Fibroblast of skin of right quadriceps (primary cell): Measurements from ENCODE around the gene UPK3A.
"Not testable (repeated sequence)": the region's sequence is repeated elsewhere in the genome, so short reads cannot be mapped to it uniquely, and the experiment has no call there.

Source experiments
- DNase-seq: peaks from one replicate; pipeline ENCODE4 v3.0.0-alpha.2; 2013

Gene UPK3A

DNA sequence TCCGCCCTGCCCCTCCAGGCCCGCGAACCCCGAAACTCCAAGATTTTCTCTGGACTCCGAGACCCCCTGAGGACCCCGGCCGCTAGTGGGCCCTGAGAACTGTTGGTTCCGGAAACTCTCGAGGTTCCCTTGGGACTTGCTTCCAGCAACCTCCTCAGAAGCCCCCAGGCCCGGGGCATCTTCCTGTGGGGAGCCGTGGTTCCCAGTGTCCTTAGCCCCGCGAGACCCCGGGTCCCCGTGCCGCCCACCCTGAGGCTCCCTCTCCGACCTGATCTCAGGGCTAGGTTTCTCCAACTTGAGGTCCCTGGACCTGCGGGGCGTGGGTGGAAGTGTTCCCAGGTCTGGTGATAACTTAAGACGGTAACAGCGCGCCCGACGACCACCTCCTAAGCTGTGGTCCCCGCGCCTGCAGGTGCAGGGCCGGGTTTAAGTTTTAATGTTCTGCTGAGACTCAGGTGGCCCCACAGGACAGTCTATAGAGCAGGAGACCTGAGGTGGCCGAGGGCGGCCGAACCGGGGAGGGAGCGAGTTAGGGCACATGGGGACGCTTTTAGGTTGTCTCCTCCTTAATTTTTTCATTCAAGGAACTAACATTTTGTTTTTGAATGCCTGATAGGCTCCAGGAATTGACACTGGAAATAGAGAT lies 25.7 kb downstream of the UPK3A start:
- no peak for DNase-seq

DNA sequence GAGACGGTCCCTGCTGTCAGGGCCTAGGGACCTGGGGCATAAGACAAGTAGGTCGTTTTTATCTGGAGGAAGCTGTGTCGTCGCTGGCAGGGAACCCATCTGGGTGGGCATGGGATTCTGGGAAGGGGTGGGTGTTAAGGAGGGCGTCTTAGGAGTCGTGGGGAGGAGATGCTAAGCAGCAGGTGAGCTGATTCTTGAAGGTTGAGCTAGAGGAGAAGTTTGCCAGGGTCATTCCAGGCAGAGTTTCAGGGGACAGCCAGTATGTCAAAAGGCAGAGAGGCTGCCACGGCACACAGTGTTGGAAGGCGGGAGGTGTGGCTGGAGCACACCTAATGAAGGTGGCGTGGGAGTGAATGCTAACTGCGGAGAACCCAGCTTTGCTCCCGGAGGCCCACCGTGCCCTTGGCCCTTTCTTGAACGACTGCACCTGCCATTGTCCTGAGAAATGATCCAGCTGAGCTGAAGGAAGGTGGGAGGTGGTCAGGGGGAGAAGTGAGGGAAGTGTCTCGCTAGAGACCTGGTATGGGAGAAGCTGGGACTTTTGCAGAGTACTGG lies 26.3 kb downstream of the UPK3A start:
- DNase-seq, result no peak

DNA sequence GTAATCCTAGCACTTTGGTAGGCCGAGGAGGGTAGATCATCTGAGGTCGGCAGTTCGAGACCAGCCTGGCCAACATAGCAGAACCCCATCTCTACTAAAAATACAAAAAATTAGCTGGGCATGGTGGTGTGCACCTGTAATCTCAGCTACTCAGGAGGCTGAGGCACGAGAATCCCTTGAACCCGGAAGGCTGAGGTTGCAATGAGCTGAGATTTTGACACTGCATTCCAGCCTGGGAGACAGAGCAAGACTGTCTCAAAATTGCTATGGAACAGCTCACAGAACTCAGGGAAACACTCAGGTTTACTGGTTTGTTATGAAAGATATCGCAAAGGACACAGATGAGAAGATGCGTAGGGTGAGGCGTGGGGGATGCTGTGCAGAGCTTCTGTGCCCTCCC lies 27.7 kb downstream of the UPK3A start:
- no peak for DNase-seq

DNA sequence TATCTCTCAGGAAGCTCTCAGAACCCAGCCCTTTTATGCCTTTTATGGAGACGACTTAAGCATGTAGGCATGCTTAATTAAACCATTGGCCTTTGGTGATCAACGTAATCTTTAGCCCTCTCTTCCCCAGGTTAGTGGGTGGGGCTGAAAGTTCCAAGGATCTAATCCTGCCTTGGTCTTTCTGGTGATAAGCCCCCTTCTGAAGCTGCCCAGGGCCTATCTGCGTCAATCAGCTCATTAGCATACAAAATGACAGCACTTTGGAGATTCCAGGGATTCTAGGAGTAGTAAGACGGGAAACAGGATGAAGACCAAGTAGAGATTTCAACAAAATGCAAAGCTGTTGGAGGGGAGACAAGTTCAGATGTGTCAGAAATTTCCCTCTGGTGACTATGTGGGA lies 28.1 kb downstream of the UPK3A start:
- DNase-seq, result no peak

DNA sequence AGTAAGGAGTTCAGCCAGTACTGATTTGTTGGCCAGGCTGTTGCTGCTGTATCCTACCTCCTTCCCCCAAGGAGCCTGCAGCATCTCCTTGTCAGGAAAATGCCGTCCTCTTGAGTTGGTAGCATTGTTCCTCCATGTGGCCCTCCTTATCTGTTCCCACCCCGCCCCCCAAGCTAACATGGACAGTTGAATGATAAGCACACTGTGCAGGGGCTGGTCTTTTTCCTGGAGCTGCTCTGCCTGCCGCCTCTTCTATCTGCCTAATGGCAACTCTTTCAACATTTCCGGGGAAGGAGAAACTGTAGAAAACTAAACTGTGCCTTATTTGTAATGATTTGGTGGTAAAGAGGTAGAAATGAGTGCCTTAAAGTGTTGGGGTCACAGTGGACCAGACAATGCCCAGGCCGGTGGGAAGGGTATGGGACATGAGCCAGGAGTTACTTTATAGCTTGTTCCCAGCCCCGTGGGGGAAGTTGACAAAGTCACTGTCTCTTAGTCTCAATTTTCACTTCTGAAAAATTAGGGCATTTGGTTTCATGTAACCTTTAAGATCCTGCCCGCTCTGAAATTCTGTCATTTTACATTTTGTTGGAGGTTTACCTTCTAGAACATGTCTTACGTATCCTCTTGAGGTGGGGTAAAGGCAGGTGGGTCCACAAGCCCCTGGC lies 29.4 kb downstream of the UPK3A start:
- DNase-seq, result no peak

DNA sequence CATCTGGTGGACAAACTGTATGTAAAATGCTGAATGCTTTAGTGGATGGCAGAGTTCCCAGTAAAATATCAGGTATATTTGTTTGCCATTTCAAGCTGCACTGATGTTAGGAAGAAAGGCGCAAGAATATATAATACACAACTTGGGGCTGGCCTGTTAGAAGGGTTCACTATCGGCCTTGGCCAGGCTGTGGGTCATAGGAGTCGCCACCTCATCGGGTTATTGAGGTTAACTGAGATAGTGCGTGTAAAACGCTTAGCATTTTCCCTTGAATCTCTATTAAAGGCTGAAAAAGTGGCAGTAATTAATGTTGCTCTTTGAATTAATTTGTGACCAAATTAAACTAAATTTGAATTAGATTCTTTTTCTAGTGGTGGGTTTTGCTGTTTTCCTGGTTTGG lies 30.0 kb downstream of the UPK3A start:
- DNase-seq, result no peak

DNA sequence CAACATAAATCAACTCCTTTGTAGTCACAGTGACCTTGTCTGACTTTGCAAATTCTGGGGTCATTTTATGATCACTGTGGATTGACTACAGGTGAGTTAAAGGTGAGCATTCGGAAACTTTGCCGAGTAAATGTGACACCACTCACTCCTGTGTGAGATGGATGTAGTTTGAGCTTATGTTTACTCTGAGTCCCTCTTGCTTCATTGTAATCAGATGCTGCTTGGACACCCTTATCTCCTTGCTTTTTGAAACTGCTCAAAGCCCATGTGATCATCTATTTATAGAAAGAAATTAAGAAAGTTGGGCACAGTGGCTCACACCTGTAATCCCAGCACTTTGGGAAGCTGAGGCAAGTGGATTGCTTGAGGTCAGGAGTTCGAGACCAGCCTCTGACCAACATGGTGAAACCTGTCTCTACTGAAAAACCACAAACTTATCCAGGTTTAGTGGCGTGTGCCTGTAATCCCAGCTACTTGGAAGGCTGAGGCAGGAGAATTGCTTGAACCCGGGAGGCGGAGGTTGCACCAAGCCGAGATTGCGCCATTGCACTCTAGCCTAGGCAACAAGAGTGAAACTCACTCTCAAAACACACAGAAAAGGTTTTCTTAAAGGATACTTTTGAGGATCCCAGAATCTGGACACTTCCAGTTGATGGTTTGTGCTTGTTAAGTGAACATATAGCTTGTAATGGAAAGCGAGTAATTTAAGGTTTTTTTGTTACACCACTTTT lies 32.2 kb downstream of the UPK3A start:
- DNase-seq, result no peak

DNA sequence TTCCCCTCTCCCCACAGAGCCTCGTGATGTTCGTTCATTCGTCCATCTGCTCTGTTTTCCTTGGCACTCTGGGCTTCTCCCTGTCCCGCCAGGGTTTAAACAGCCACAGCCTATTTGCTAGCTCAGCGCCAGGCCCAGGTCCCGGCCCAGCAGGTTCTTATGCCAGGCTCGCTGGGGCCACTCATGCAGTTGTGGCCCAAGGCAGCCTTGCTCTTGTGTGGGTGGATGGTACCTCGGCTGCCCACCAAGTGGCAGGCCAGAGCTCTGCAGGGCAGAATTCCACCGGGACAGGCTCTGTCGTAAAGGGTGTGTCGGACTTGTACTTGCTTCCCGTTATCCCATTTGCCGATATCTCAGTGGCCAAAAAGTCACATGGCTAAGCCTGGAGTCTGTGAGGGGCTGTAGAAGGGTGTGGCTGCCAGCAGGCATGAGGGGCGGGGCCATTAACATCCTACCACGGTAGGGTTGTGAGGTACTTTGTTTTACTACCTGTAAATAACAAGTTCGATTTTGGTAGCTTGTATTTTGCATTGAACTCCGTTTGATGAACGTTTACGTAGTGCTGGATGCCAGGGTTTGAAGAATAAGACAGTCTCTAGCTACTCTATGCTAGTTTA lies 32.9 kb downstream of the UPK3A start:
- DNase-seq, result peak; percentile 26

DNA sequence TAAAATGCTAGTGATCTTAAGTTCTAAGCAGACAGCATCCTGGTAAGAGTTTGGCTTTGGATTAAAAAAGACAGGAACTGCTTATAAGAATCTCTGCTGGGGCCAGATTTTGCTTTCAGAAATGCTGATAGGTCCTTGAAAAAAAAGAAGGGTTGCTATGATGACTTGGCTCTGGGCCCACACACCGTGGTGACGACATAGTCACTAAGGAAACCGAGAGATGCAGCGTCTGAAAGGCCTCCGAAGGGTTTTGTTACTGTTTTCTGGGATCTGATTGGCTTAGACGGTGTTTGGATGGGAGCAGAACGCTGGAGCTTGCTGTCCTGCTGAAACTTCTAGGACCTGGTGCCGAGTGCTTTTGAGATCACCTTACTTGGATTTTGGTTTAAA lies 33.4 kb downstream of the UPK3A start:
- peak; percentile 95 for DNase-seq

DNA sequence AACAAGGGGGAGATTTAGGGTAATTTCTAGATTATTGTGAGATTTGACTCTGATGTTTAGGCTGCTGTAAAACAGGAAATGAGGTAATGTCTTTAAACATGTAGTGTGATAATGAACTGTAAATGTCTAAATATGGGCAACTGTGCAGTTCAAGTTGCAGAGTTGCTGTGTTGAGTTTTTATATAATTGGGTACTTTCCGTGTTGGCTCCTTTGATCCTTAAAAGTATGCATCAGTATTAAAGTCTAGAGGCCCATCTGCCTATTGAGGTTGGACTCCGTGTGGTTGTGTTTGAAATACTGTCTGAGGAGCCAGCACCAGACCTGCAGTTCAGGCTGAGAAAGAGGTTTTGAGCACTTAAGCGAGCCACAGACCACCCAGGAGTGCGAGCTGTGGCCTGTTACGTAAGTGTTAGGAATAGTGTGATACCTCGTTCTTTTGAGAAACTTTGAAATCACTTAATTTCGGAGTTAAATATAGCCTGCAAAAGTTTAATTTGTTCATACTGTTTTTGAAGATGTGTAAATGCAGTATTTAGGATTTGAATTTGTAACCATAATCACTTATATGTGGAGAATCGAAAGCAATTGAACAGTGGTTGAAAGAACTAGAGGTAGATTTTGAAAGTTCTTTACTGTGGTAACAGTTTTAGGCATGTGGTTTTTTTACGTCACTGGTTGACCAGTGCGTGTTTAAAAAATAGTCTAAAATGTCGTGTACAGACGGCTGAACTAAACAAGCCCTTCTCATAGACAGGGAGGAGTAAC lies 34.0 kb downstream of the UPK3A start:
- peak; percentile 72 for DNase-seq

DNA sequence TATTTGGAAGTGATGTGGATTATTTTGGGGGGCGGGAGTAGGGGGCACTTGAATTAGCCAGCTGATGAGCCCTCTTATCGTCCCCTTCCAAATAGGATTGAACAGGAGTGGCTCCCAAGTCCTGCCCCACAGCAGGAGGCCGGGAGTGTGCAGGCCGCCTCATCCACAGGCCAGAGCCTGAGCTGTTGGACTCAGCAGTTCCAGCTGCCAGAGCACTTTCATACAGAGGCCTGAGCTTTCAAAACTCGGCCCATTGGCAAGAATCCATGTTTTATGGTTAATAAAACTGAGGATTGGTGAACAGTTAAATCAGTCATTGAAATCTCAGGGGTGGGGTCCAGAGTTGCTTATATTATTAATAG lies 34.6 kb downstream of the UPK3A start:
- DNase-seq, result peak; percentile 46

DNA sequence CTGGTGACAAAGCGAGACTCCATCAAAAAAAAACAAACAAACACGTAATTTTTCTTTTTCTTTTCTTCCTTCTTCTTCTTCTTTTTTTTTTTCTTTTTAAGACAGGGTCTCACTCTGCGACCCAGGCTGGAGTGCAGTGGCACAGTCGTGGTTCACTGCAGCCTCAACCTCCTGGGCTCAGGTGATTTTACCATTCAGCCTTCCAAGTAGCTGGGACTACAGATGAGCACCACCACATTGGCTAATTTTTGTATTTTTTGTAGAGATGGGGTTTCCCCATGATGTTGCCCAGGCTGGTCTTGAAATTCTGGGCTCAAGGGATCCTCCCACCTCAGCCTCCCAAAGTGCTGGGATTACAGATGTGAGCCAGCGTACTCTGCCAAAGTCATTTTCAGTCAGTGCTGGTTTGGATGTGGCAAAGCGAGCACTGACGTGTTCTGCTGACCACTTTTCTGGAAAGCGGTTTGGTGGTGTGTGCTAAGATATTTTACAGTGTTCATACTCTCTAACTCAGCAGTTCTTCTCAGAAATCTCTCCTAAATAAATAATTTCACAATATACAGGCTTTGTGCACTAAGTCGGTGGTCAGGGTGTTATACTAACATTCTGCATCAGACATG lies 35.7 kb downstream of the UPK3A start:
- no peak for DNase-seq

DNA sequence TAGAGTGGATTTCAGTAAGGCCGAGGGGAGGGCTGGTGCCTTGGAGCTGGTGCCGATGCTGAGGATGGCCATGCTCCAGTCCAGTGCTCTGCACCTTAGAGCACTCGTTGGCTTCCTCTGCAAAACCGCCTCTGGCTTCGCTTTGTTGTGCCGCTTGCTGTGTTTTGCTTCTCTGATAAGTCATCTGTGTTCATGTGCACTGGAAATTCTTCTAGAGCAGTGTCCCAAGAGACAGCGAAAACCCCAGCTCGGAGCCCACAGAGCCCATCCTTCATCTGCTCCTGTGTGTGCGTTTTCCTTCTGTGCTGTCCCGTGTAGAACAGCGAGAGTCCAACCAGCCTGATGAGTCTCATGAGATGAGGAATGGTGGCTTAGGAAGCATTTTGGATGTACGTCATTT lies 37.1 kb downstream of the UPK3A start:
- no peak for DNase-seq

DNA sequence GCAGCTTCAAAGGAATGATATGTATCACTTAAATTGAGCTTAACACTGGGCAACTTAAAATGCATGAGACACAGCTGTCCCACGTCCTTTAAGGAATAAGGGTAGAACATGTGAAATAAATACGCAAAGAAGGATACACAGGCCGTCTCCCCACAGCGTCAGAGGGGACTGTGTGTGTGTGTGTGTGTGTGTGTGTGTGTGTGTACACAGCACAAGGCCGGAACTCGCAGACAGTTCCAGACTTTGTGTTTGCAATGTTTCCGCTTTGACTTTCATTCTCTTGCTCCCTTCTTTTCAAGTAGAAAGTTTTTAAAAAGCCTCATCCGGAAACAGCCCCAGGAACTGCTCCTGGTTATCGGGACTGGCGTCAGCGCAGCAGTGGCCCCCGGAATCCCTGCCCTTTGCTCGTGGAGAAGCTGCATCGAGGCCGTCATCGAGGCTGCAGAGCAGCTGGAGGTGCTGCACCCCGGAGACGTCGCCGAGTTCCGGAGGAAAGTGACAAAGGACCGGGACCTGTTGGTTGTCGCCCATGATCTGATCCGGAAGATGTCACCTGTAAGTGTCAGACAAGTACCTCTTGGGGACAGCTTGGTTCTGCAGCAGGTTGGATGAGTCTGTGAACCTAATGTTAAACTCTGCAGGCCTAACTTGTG lies 38.2 kb downstream of the UPK3A start:
- no peak for DNase-seq

DNA sequence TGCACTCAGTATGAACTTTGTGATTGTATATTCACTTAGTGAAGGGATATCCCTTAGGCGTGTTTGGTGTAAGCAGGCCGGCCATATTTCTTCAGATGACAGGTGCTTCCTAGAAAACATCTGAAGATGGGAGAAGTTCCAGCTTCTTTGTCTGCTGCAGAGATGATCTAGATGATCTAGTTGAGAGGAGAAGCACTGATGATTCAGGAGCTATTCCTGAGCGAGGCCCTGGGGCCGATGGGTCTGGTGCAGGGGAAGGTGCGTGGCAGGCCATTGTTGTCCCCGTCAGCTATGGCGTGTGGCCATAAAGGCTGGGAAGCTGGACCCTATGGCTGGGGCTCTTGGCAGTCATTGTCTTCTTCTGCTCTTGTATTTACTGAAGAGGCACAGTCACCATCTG lies 38.9 kb downstream of the UPK3A start:
- no peak for DNase-seq

DNA sequence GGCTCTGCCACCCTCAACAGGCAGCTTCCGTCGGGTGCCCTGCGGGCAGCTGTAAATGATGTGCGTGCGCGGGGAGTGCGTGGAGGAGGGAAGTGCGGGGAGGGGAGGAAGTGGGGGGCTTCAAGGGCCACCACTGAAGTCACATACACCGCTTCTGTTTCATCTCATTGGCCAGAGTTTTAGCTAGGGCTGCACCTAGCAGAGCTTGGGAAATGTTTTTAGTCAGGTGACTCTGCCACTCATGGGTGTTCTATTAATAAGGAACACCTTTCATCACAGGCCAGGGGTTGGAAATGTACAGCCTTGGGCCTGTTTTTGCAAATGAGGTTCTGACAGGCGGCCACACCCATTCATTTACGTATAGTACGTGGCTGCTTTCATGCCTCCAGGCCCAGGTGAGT lies 39.6 kb downstream of the UPK3A start:
- DNase-seq, result no peak

DNA sequence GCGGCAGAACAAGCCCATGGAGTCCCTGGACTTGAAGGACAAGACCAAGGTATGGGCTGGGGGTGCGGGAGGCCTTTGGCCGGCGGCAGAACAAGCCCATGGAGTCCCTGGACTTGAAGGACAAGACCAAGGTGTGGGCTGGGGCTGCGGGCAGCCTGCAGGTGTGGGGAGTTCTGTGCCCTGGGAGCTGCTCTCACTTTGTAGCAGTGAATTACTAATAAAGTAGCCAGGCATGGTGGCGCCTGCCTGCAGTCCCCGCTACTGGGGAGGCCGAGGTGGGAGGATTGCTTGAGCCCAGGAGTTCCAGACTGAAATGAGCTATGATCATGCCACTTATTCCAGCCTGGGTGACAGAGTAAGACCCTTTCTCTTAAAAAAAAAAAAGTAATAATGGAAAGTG lies 43.5 kb downstream of the UPK3A start:
- not testable (repeated sequence) for DNase-seq

DNA sequence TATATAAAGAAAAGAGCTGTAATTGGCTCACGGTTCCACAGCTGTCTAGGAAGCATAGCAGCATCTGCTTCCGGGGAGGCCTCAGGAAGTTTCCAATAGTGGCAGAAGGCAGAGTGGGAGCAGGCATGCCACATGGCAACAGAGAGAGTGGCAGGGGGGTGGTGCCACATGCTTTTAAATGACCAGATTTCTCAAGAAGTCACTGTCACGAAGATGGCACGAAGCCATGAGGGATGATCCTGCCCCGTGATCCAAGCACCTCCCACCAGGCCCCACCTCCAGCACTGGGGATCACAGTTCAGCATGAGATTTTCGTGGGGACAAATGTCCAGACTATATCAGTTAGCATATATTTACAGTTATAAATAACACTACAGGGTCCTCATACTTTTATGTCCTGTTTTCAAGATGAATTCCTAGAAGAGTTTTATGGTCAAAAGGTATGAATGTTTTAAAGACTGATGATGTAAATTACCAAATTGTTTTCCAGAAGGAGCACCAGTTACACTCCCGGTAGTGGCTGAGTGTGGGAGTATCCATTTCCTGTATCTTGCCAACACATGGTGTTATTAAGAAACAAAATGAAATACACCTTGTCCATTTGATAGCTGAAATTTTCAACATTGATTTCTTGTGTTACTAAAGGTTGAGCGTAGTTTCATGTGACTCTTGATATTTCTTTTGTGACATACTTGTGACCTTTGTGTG lies 44.2 kb downstream of the UPK3A start:
- no peak for DNase-seq

DNA sequence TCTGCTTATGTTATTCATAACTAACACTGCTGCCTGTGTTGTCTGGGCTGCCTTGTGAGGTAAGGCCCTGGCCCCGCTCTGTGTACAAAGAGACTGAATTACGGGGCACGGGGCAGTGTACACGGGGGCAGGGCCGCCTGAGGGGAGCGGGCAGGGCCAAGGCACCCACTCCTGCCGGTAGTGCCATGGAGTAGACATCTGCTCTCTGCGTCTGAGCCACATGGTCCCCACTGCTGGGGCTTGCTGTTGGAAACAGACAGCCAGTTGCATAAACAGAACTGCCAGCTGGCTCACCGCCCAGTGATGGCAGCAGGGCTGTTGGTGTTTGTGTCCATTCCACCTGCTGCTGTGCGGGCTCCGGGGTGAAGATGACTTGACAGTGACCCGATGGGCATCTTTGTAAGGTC lies 44.8 kb downstream of the UPK3A start:
- DNase-seq, result no peak

DNA sequence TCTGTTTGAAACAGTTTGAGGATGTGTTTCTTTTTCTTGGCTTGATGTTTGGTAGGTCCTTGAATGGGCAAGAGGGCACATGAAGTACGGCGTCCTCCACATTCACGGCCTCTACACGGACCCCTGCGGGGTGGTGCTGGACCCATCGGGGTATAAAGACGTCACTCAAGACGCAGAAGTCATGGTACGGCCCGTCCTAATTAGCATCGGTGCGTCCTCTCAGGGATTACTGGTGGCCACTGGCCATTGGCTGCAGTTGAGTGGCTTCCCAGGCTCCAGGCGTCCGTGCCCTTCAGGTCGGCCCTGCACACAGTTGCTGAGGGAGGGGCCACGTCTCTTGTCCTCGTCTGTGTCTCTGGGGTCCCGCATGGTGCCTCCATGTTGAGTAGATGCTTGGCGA lies 45.8 kb downstream of the UPK3A start:
- DNase-seq, result no peak

DNA sequence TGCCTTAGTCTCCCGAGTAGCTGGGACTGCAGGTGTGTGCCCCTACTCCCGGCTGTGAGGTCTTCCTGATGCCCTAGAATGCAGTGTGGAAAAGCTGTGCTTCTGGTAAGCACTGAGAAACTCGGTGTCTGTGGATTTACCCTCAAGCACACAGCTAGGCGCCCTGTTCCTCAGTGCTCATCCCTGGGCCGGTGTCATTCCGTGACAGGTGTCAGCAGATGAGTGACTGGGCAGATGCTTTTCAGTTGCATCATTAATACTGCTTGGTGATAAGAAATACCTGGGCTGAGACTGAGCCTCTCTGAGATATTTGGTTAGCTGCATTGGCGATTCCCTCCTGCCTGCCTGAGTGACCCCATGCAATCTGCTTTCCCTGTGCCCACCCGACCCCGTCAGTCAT lies 46.7 kb downstream of the UPK3A start:
- no peak for DNase-seq
